NCI-H460 (cell line): Measurements from ENCODE around the gene VSIG1. TPM values are rescaled to one million over a fixed set of nuclear protein-coding genes. Genes with fewer than 3 reads are reported as not detected.
A peak's percentile ranks its signal among the peaks of the same experiment; 100 is the strongest.

Source experiments
- DNase-seq: peaks from one replicate; pipeline ENCODE4 v3.0.0-alpha.2; 2016; ENCODE audit warnings: low read depth; ENCODE audit errors: extremely low read depth
- polyA plus RNA-seq: library from polyadenylated mRNA; depleted of rRNA; stranded (reverse); fragments of >200 nt; gene quantifications from 2 replicates; pipeline ENCODE4 v1.2.3, GENCODE V29; 2014; cell fraction: nucleus; rRNA removed
- total RNA-seq: library from RNA; depleted of rRNA; stranded (reverse); fragments of >200 nt; shearing (Covaris generic); gene quantifications from 2 replicates; pipeline ENCODE4 v1.2.3, GENCODE V29; 2014; rRNA removed

Gene VSIG1
- not detected in 2 replicates for total RNA-seq
- polyA plus RNA-seq: not detected in 2 replicates

- no peak for DNase-seq
Measured at GRCh38 chrX:108044554-108045256, at the start of gene VSIG1. TSS of gene VSIG1 (plus strand) at chrX:108045065. CDS start at chrX:108045131, 66 bp downstream.

GRCh38 chrX:107996124-107996523 is 48.7 kb upstream of the VSIG1 start:
- DNase-seq: no peak

- DNase-seq: no peak
Measured at GRCh38 chrX:108000751-108001150, 44.1 kb upstream of the VSIG1 start.

GRCh38 chrX:108001218-108001814 is 43.5 kb upstream of the VSIG1 start:
- peak; percentile 44 for DNase-seq

- DNase-seq: no peak
Measured at GRCh38 chrX:108018656-108019381, 26.0 kb upstream of the VSIG1 start.

GRCh38 chrX:108019382-108019875 is 25.4 kb upstream of the VSIG1 start:
- DNase-seq: no peak

GRCh38 chrX:108020631-108021030 is 24.2 kb upstream of the VSIG1 start:
- peak; percentile 34 for DNase-seq

GRCh38 chrX:108022491-108023089 is 22.3 kb upstream of the VSIG1 start:
- DNase-seq: no peak

GRCh38 chrX:108025376-108025775 is 19.5 kb upstream of the VSIG1 start:
- DNase-seq: no peak

GRCh38 chrX:108025954-108026600 is 18.8 kb upstream of the VSIG1 start:
- DNase-seq: no peak

GRCh38 chrX:108028854-108029253 is 16.0 kb upstream of the VSIG1 start:
- DNase-seq: no peak

- no peak for DNase-seq
Measured at GRCh38 chrX:108029928-108030711, 14.7 kb upstream of the VSIG1 start.

GRCh38 chrX:108032944-108033343 is 11.9 kb upstream of the VSIG1 start:
- no peak for DNase-seq

GRCh38 chrX:108033890-108034289 is 11.0 kb upstream of the VSIG1 start:
- DNase-seq: no peak

- DNase-seq: no peak
Measured at GRCh38 chrX:108034725-108035124, 10.1 kb upstream of the VSIG1 start.

GRCh38 chrX:108036298-108036973 is 8.4 kb upstream of the VSIG1 start:
- peak; percentile 73 for DNase-seq

- no peak for DNase-seq
Measured at GRCh38 chrX:108049649-108050048, 4.8 kb downstream of the VSIG1 start.

GRCh38 chrX:108053218-108053617 is 8.4 kb downstream of the VSIG1 start:
- no peak for DNase-seq

GRCh38 chrX:108055546-108055945 is 10.7 kb downstream of the VSIG1 start:
- no peak for DNase-seq
